CD4-positive, alpha-beta T cell treated with Interleukin-15 for 1 hour (primary cell): ENCODE results near the gene CFAP61.

Experiments
- DNase-seq: peaks from one replicate; pipeline ENCODE4 v3.0.0-alpha.2; 2020

Gene CFAP61

DNA sequence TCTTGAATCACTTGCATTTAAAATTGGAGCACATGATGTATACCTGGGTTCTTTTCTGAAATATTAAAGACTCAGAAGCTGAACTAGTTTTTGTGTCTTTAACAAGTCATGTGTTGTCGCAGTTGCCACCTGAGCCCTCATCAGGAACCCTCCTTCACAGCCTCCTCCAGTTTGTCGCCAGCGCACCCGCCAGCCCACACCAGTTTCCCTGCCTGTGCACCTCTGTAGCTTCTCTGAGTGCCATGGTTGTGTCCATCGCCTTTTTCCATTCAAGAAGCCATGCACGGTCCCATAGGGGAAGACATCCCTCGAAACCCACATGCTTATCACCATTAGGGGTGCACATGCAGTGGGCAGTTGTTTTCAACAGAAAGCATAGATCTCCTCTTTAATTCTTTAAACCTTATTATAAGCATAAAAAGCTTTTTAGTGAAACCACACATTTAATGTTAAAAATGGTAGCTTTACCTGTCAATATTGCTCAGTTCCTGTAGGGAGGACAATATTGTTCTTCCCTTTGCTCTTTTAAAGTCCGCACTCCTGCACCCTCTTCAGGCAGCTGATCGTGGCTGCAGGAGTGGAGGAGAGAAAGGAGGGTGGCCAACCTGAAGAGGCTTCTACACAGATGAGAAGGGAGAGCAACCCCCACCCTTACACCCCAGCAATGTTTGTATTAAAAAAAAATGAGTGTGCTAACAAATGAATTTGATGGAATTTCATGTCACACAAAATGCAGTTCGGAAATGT, 121.9 kb downstream of the CFAP61 start:
- DNase-seq: no peak

DNA sequence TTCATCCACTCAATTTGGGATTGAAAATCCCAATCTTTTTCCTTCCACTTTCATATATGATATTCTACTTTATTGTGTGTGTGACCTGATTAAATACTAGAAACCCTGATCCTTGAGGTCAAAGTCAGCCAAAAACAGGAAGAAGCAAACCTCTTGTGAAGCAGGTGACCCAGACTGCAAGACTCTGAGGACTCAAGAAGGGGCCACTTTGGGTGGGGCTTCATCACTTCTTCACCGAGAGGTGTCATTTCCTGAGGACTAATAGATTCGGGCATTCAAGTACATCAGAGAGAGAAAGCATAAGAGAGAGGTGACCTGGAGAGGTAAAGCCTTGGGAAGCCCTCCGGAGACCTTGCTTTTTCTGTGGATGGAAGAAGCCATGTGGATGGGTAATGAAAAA, 129.0 kb downstream of the CFAP61 start:
- peak; percentile 33 for DNase-seq

DNA sequence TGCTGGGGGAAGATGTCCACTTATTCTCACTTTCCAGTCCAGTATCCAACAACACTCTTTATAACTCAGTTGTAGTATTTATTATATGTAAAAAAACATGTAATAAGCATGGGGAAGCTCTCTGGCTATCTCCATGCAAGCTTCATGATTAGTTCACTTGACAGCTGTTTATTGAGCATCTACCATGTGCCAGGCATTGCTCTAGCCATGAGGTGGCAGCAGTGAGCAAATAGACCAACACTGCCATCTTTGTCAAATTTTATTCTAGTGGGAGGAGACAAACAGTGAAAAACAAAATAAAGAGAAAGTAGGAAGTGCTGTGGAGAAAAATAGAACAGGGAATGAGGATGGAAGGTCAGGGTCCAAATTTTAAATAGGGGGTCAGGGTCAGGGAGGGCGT, 131.8 kb downstream of the CFAP61 start:
- no peak for DNase-seq

DNA sequence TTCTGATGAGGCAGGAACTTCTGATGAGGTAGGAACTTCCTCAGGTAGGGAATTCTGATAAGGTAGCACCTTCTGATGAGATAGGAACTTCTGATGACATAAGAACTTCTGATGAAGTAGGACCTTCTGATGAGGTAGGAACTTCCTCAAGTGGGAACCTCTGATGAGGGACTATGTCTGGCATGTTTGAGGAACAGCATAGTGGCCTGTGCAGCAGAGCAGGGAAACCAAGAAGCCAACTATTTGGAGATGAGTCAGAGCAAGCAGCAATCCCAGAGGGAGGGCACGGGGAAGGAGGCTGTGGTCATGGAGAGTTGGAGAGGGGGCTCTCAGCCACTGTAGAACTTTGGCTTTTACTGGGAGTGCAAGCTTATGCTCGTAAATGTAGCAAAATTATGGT, 132.4 kb downstream of the CFAP61 start:
- DNase-seq: no peak

DNA sequence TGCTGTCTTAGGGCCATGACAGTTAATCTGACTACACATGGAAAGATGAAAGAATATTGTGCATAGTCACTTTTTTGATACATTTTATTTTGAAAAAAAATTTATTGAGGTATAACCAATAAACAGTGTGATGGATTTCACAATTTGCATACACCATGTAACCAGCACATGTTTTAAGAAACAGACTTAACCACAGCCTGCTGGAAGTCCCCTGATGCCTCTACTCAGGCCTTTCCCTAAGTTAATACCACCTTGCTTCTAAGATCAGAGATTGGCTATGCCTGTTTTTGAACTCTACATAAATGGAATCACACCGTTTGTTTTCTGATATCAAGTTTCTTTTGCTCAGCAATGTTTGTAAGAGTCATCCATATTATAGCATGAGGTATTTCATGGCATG, 136.3 kb downstream of the CFAP61 start:
- DNase-seq: no peak

DNA sequence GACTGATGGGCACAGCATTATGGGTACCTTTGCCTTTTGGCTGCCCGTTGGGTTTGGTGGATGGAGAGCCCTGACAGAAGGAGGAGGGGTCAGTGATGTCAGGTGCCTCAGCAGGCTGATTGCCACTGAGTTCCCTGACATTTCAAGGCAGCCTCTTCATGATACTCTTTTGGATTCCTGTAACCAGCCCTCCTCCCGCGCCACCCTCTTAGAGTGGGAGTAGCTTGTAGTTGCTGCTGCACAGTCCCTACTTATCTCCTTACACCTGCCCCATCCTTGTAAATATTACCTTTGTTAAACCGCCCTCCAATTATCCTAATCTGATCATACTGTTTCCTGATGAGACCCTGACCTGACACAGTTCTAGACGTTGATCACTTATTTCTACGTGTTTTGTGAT, 140.0 kb downstream of the CFAP61 start:
- no peak for DNase-seq

DNA sequence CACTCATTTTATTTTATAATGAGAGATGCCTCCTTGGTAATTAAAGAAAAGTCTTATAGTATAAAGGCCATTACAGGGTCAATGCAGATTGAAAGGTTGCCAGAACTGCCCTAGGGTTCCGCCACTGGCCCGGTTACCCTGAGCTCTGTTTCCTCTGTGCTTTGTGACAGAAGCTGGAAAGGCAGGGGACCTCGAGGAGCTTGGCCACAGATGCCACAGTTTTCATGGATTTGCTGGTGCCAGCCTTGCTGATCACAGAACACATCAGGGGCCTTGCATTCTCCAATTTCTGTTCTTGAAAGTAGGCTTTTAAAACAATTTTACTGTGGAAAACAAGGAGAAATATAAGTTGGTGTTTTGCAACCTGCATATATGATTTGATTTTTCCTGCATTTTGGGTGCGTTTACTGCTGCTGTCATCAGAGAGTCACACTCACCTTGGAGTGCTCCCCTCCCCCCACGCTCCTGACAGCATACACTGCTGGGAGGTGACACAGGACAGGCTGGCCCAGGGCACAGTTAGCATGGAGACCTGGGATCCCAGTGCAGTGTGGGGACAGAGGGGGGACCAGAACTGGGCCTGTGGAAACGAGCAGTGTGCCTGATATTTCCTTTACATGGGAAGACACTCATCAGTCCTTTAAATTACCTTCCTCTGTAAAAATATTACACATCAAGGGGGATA, 142.8 kb downstream of the CFAP61 start:
- DNase-seq: no peak

DNA sequence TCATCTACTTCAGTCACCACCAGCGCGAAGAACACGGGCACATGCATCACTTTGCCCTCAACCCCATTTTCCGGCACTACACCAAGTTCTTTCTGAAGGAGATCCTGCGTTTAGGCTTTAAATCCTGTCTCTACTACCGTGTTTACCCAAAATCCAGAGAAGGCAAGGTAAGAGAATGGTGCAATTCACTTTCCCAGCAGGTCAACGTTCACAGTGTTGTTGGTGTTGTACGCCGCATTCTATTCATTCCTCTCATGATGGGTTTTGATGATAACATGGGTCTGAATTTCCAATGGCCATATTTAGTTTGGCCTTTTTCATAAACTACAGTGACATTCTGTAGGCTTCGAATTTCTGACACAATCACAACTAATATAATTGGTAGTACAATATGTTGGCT, 144.3 kb downstream of the CFAP61 start:
- no peak for DNase-seq

DNA sequence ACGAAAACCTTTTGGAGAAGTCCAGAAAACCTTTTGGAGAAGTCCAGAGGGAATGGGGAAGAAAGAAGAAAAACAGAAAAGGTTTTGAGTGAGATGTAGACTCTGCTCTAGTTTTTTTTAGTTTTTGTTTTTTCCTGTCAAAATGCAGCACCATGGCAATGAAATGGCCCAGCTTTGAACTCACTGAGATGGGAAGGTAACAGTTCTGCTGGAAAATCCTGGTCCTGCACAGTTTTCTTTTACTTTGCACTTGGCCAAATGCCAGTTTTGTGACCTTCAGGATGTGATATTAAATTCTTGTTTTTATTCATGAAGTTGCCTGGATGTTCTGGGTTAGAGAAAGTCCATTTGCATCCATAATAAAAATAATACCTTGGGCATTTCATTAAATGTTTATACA, 145.7 kb downstream of the CFAP61 start:
- DNase-seq: no peak

DNA sequence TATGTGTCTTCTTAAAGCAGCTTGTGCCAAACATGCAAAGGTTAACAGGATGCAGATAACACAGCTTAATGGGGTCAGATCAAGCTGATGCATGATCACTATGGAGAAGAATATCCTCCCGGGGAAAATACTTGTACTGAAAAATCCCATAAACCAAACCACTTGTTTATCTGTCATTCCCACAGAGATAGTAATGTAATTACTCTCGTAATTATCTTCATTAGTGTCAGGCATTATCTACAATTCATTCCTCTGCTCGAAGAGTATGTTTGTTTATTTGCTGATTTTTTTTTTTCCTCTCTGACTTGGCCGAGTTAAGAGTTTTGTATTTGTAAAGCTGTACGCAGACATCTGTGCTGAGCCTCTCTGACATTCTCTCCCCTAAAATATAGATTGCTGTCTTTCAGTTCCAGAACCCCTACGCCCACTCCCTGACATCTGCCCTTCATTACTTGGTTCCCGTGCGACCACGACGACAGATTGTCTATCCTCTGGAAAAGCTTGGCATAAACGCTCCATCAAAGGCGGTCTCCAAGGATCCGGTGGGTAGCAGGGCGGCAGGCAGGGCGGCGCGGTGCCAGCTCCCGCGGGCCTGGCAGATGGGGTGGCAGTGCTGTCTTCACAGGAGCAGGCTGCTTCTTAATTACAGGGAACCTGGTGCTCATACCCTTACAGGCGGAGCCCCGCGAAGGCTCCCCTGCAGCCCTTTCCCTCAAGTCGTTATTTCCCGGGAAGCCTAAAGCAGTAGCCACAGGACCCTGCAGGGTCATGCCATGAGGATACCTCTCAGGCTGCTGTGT, 147.2 kb downstream of the CFAP61 start:
- DNase-seq: no peak

DNA sequence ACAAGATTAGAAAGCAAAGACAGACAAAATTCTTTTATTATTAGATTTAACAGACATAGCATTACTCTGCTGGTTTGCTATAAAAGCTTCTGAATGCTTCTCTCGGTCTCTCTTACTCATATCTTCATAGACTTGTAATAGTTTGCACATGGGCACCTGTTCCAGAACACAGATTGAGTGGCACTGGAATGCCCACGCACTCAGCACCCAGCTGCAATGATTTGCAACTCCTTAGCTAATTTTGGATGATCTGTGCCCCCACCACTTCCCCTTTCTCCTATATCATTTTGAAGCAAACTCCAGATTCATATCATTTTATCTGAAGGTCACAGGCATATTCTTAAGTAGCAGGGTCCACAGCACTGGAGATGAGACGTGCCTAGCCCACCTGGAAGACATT, 148.8 kb downstream of the CFAP61 start:
- DNase-seq: no peak

DNA sequence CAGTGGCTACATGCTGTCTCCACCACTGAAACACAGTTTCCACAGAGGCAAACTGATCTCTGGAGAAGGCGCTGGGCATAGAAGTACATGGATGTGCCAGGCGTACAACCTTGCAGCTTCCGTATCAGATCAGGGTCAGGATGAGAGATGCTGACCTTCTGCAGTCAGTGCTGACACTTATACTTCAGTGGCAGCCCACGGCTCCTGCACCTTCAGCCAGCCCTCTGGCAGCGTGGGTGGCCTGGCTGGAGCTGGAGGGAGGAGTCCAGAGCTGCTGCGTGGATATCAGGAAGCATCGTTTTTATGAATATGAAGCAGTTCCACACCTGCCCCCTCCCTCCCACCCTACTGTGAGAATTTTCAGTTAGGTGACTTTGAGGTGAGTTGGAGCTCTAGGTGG, 149.3 kb downstream of the CFAP61 start:
- no peak for DNase-seq

DNA sequence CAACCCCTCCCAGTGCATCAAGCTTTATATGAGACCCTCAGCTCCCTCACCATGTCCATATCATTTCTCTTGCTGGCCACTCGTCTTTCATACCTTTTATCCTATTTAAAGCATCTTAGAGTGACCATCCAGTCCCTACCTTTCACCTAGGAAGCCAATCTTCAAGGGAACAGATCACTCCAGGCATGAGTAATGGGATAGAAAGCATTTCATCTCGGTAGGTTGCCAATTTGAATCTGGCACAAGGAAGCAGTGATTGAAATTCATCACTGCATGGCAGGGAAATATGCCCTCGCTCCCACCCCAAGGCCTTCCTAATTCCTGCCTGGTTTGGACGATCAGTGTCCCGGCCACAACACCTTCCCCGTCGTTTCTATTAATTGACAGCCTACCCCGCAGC, 150.4 kb downstream of the CFAP61 start:
- no peak for DNase-seq

DNA sequence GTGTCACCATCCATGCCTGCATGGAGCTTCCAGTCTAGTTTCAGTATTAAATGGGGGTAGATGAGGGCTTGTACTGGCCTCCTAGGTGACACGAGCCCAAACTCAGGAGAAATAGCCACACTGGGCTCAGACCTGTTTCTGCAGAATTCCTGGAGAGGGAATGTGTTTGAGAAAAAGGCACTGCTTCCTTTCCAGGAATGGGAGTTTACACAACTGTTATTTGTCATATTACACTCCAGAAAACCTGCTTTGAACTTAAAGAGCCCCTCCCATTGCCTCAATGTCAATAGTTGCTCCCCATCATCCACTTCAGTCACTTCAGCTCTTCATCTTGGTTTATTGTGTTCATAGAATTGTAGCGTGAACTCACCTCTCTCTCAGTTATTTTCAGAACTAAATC, 151.5 kb downstream of the CFAP61 start:
- no peak for DNase-seq

DNA sequence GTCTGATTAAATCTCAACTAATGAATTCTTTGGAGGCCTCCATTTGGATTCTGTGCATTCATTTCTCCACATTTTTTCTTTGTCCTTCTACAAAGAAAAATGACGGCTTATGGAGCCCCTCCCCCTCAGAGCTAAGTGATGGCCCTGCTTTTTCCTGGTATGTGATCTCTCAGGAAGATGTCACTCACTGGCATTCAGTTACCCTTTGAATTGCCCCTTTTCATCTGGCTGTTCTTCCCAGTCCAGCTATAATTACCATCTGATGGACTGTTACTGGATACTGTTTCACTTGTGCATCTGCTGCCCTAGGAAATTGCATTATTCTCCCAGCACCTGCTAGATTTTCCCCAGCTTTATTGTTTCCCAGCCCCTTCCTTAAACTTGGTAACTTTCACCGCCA, 151.9 kb downstream of the CFAP61 start:
- DNase-seq: no peak

DNA sequence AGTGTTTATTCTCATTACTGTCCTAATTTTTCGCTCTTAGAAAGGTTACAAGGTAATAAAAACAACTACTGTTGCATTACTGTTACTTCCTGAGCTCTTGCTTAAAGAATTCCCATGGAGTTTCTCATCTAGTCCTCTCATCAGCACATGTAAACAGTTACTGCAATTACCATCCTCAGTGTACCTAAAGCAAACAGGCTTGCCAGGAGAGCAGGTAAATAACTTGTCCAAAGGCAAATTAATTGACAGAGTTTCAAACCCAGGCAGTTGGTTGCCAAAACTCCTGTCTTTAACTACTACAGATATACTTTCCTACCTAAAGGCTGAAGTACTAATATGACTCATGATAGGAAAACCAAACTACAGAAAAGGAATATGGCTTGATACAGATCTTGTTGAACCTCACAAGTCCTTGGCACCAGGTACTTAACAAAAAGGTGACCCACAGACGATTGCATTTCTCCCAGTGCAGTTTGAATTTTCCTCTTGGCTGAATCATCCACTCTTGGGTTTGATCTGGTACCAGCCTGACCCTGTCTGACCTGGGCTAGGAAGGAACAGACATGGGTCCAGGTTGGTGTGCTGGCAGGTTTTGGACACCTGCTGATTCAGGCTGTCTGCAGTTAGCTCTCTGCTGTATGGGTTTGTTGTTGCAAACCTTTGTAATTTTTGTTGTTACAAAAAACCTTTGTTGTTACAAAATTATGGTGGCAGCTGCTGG, 153.0 kb downstream of the CFAP61 start:
- no peak for DNase-seq

DNA sequence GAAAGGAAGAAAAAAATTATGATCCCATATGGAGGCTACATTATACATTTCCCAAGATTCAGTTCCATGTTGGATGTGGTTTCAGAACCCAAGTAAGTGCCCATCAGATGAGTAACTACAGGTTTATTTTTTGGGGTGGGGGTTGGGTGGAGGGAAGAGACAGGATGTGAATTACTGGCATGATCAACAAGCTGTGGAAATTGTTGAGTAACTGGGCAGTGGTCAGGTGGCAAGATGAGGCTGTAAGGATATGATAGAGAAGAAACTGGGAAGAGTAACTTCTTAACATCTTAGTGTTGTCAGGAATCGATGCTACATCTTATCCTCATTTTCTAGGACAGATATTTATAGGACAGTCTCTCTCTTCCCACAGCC, 153.5 kb downstream of the CFAP61 start:
- DNase-seq: no peak

DNA sequence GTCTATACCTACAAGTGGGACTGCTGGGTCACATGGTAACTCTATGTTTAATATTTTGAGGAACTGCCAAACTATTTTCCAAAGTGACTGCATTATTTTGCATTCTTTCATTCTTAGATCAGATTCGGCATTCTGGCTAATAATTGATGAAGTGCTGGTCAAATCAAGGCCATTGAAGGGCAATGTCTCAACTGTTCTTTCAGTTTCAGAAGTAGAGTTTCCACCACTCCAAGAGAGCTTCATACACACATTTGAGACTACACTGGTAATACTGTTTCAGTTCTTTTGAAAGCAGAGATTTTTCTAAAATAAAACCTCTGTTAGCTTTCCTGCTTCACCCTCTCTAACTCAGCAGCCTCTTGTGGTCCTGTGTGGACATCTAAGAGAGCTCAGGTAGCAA, 154.5 kb downstream of the CFAP61 start:
- DNase-seq: no peak

DNA sequence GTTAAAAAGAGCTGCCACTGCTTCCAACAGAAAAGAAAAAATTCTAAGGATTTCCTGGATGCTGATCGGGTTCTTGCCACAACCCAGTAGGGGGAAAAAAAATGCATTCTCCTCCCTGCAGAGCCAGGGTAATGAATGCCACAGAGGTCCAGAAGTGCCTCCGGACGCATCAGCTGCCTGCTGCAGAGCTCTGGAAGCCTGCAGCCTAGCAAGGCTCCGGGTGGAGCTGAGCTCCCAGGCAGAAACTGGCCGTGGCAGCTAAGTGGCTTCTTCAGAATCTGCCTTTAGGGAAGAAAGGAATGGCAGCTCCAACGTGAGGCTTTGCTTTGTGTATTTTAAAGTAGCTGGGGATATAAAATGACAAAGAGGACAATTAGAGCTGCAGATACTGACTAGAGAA, 155.0 kb downstream of the CFAP61 start:
- DNase-seq: no peak

DNA sequence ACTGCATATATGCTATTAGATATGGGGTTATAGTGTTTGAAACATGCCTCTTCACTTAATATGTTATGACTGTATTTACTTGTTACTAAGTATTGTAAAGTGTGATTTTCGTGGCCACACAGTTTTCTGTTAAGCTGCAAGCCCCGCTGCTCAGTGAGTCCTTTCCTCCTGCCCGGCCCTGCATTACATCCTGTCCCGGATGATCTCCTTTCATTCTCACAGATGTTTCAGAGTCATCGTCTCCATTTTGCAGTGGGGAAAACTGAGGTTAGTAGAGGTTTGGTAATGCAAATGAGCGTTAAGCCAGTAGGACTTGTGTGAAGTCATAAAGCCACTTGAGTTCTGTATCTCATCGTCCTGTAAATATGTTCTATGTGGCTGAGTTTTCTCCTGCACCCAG, 155.5 kb downstream of the CFAP61 start:
- no peak for DNase-seq

DNA sequence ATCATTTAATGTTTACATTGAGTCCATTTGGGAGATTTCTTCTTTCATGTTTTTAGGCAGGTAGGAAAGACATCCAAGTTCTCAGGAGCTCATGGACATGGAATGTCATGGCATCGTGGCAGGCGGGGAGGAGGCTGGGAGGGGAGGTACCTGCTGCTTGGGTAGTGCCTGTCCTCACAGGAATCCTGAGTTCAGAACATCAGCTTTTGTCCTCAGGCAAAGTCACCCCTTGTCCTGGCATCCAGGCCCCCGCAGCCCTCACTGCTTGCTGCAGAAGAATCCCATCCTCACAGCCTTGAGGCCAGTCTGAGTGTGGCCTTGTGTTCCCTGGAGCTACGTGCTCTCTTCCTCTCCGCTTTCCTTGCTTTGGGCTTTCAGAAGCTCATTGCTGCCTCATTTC, 157.4 kb downstream of the CFAP61 start:
- DNase-seq: no peak

DNA sequence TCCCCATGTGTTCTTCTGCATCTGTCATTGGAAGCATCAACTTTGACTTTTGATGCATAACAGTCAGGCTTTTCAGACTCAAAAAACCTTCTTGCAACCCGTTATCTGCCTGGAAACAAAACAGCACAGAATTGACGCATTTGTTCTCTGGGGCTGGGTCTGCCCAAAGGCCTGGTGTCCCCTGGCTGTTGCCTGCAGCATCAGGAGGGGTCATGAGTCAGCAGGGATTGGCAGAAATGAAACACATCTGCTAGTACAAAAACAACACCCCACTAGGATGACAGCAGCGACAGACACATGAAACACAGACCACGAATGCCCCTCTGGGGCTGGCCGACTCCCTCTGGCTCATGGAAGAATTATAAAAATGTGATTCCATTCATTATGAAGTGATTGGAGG, 158.0 kb downstream of the CFAP61 start:
- DNase-seq: no peak

DNA sequence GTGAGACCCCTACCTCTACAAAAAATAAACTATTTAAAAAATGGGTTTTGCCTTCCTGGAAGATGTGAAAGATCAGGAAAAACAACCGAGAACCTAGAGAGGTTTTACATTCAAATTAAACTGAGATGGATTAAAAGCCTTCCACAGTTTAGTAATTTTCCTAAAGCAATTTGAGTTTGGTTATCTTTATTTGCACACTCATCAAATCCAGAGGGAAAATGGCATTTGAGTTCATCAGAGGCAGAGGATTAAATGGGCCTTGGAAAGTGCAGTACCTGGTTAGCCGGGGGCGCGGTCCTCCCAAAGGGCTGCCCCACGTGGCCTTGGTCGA, 158.6 kb downstream of the CFAP61 start:
- no peak for DNase-seq
